DND-41 (cell line): Measurements from ENCODE around the gene FYB2.

Experiments
- ATAC-seq: fragments of 200-7000 bp; cut with Tn5 transposase; 3 replicates; pipeline ENCODE4 v1.9.1; 2021; ENCODE audit warnings: low read depth; ENCODE audit not compliant: insufficient read depth
- DNase-seq: peaks from one replicate; pipeline ENCODE4 v3.0.0-alpha.2; 2020
- H2AFZ ChIP-seq: 2 replicates; pipeline ENCODE4 v1.6.0; 2012; ENCODE audit warnings: low read depth, low read length
- H3K27ac ChIP-seq: 2 replicates; pipeline ENCODE4 v1.5.1; 2012; ENCODE audit warnings: low read length, inconsistent platforms
- H3K27me3 ChIP-seq: fragments of 200-600 bp; sonication (generic); 2 replicates; pipeline ENCODE4 v1.6.0; 2012; ENCODE audit warnings: low read length, mild to moderate bottlenecking, inconsistent platforms; ENCODE audit not compliant: insufficient read depth, poor library complexity
- H3K36me3 ChIP-seq: 2 replicates; pipeline ENCODE4 v1.5.1; 2012; ENCODE audit warnings: low read length, inconsistent platforms; ENCODE audit not compliant: insufficient read depth
- H3K4me1 ChIP-seq: 2 replicates; pipeline ENCODE4 v1.5.1; 2012; ENCODE audit warnings: mild to moderate bottlenecking, low read length; ENCODE audit not compliant: insufficient read depth
- H3K4me2 ChIP-seq: 2 replicates; pipeline ENCODE4 v1.6.0; 2012; ENCODE audit warnings: mild to moderate bottlenecking, moderate library complexity, low read length, inconsistent platforms; ENCODE audit not compliant: insufficient read depth
- H3K4me3 ChIP-seq, 2 experiments: fragments of 200-600 bp in 1 of 2; shearing (Covaris generic) in 1 of 2; 2 replicates each; pipeline ENCODE4 v1.5.1; 2012 to 2016; ENCODE audit warnings: inconsistent platforms in 2 of 2, low read length in 2 of 2, mild to moderate bottlenecking in 2 of 2, low read depth in 1 of 2, moderate library complexity in 1 of 2
- H3K79me2 ChIP-seq: 2 replicates; pipeline ENCODE4 v1.6.0; 2012; ENCODE audit warnings: low read length, inconsistent platforms; ENCODE audit not compliant: insufficient read depth
- H3K9ac ChIP-seq: 2 replicates; pipeline ENCODE4 v1.6.0; 2012; ENCODE audit warnings: low read depth, mild to moderate bottlenecking, inconsistent platforms, low read length, moderate library complexity
- H3K9me3 ChIP-seq: 2 replicates; pipeline ENCODE4 v1.5.1; 2012; ENCODE audit warnings: low read length, moderate library complexity, mild to moderate bottlenecking, inconsistent platforms; ENCODE audit not compliant: insufficient read depth, severe bottlenecking
- H4K20me1 ChIP-seq: 2 replicates; pipeline ENCODE4 v1.6.0; 2012; ENCODE audit warnings: low read length; ENCODE audit not compliant: insufficient read depth
- CTCF ChIP-seq: IDR thresholded peaks from 2 replicates; pipeline ENCODE4 v1.5.1; 2012; ENCODE audit warnings: borderline replicate concordance, low read length, moderate library complexity, mild to moderate bottlenecking; ENCODE audit not compliant: poor library complexity, severe bottlenecking; ENCODE audit errors: extremely low read depth
- EZH2 ChIP-seq: IDR thresholded peaks from 3 replicates; pipeline ENCODE4 v1.6.1; 2012; ENCODE audit warnings: borderline replicate concordance, low read depth, mild to moderate bottlenecking, moderate library complexity, low read length, inconsistent platforms; ENCODE audit not compliant: severe bottlenecking

FYB2 gene

GRCh38 chr1:56710646-56711045 is 108.6 kb downstream of the FYB2 start:
- H3K4me2 ChIP-seq: no peak overlapping the region
- no peak overlapping the region for H3K9ac ChIP-seq
- no peaks in the 10 kb centered on the region for H4K20me1 ChIP-seq
- no peak for TF ChIP-seq EZH2
- no peak for TF ChIP-seq CTCF
- DNase-seq (no peak), ATAC-seq (no peak)
- H3K4me3 ChIP-seq: no peak overlapping the region
- H3K27me3 ChIP-seq: peaks cover 29% of the 10 kb centered on the region
- no peak overlapping the region for H2AFZ ChIP-seq
- no peaks in the 10 kb centered on the region for H3K4me1 ChIP-seq
- no peaks in the 10 kb centered on the region for H3K79me2 ChIP-seq
- H3K9me3 ChIP-seq: no peaks in the 10 kb centered on the region
- H3K36me3 ChIP-seq: no peaks in the 10 kb centered on the region
- no peak overlapping the region for H3K27ac ChIP-seq

GRCh38 chr1:56709995-56710394 is 109.2 kb downstream of the FYB2 start:
- Histone ChIP-seq H3K36me3 (no peaks in the 10 kb centered on the region), H3K4me2 (no peak overlapping the region), H3K27ac (no peak overlapping the region), H2AFZ (no peak overlapping the region), H3K79me2 (no peaks in the 10 kb centered on the region), H4K20me1 (no peaks in the 10 kb centered on the region), H3K4me1 (no peaks in the 10 kb centered on the region), H3K27me3 (peaks cover 27% of the 10 kb centered on the region), H3K9me3 (no peaks in the 10 kb centered on the region), H3K4me3 (no peak overlapping the region), H3K9ac (no peak overlapping the region)
- DNase-seq (no peak), ATAC-seq (no peak)
- TF ChIP-seq CTCF (no peak), EZH2 (no peak)

- no peak overlapping the region for H3K27ac ChIP-seq
- DNase-seq (peak; percentile 5), ATAC-seq (peak; percentile 58; the same call in 1 of the 3 replicates)
- no peak overlapping the region for H3K9ac ChIP-seq
- H3K4me1 ChIP-seq: no peaks in the 10 kb centered on the region
- no peaks in the 10 kb centered on the region for H3K9me3 ChIP-seq
- peaks cover 27% of the 10 kb centered on the region for H3K27me3 ChIP-seq
- H3K79me2 ChIP-seq: no peaks in the 10 kb centered on the region
- H4K20me1 ChIP-seq: no peaks in the 10 kb centered on the region
- no peak overlapping the region for H2AFZ ChIP-seq
- H3K4me2 ChIP-seq: no peak overlapping the region
- no peak for TF ChIP-seq EZH2
- peak; percentile 70 for TF ChIP-seq CTCF
- no peaks in the 10 kb centered on the region for H3K36me3 ChIP-seq
- H3K4me3 ChIP-seq: no peak overlapping the region
Observed at GRCh38 chr1:56709269-56709880, 109.8 kb downstream of the FYB2 start.
